ENCODE measurements around the gene CYTH3. TPM values are rescaled to one million over a fixed set of nuclear protein-coding genes. Genes with fewer than 3 reads are reported as not detected.

The CYTH3 gene
- total and polyA plus RNA-seq, 2 experiments from 2014 or later = 11.9 to 15.7 TPM

DNA sequence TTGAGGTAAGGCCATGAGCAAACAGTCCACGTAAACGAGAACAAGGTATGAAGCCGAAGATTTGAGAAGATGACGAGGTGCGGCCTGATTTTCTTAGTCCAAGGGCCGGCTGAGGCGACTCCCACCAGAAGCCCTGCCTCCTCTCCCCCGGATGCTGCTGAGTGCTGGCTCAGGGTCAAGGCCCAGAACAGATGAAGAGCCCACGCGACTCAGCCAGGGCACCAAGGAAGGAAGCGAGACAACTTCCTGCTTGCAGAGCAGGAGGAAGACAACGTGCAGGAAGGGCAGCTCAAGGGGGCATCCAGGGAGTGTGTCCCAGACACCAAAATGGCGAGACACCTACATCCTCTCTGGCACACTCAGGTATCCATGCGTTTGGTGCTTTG is 99.5 kb downstream of the CYTH3 start:
- Histone ChIP-seq H3K4me2 (no peak overlapping the region), H3K9me3 (ENCODE audit: low read depth) (no peaks in the 10 kb centered on the region), H3K4me1 (ENCODE audit: insufficient read depth) (no peaks in the 10 kb centered on the region), H2AFZ (no peak overlapping the region), H3K9me2 (replicated peaks; ENCODE audit: insufficient read depth) (no peaks in the 10 kb centered on the region), H3K27ac (no peak overlapping the region), H3K36me3 (replicated peaks; ENCODE audit: insufficient read depth, low read depth) (no peaks in the 10 kb centered on the region), H3K4me3 (no peak overlapping the region), H4K20me1 (ENCODE audit: insufficient read depth, poor library complexity, severe bottlenecking) (no peaks in the 10 kb centered on the region), H3K27me3 (no peaks in the 10 kb centered on the region), H3K79me2 (no peaks in the 10 kb centered on the region)
- TF ChIP-seq, protein P1, sequence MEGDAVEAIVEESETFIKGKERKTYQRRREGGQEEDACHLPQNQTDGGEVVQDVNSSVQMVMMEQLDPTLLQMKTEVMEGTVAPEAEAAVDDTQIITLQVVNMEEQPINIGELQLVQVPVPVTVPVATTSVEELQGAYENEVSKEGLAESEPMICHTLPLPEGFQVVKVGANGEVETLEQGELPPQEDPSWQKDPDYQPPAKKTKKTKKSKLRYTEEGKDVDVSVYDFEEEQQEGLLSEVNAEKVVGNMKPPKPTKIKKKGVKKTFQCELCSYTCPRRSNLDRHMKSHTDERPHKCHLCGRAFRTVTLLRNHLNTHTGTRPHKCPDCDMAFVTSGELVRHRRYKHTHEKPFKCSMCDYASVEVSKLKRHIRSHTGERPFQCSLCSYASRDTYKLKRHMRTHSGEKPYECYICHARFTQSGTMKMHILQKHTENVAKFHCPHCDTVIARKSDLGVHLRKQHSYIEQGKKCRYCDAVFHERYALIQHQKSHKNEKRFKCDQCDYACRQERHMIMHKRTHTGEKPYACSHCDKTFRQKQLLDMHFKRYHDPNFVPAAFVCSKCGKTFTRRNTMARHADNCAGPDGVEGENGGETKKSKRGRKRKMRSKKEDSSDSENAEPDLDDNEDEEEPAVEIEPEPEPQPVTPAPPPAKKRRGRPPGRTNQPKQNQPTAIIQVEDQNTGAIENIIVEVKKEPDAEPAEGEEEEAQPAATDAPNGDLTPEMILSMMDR (IDR thresholded peaks at IDR 0.05; ENCODE audit: poor library complexity) = no peak
- no peak for TF ChIP-seq EZH2 (IDR thresholded peaks at IDR 0.05; ENCODE audit: borderline replicate concordance)
- TF ChIP-seq EZH2phosphoT487 (IDR thresholded peaks at IDR 0.05; ENCODE audit: low read depth, severe bottlenecking, unreplicated experiment) = no peak
- 94% methylated on average over 14 of the region's 14 CpGs for WGBS (ENCODE audit: low lambda C conversion rate, missing lambda C conversion rate)
- DNase-seq (ENCODE audit: low spot score) = no peak

DNA sequence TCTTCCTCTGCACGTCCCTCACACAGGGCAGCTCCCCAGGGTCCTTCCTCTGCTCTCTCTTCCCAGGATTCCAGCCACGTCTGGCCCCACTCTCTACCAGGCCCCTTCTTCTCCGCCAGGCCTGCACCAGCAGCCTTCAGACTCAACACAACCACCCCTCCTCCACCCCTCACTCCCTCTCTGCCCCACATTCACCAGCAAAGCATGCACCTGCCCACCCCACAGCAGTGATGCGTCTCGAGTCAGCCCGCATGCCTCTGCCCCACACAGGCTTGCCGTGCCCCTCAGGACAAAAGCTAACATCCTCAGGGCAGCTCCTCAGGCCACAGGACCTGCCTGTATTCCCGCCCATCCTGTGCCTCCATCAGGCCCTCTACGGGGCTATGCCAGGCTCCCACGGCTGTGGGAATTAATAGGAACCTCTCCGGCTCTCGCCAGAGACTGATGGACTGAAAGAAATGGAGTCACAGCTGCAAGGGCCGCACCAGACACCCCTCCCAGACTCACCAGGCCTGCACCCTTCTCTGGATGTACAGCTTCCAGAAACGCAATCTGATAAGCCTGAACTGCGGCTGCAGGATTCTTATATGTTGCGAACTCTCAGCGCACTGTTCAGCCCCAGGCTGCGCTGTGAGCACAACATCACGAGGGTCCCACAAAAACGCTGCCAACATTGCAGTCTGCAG is 100.1 kb downstream of the CYTH3 start:
- TF ChIP-seq EZH2 (IDR thresholded peaks at IDR 0.05; ENCODE audit: borderline replicate concordance) = no peak
- TF ChIP-seq, protein P1 (IDR thresholded peaks at IDR 0.05; ENCODE audit: poor library complexity) = no peak
- TF ChIP-seq EZH2phosphoT487 (IDR thresholded peaks at IDR 0.05; ENCODE audit: low read depth, severe bottlenecking, unreplicated experiment) = no peak
- no peak overlapping the region for H3K27ac ChIP-seq
- no peak overlapping the region for H3K4me3 ChIP-seq
- no peak overlapping the region for H2AFZ ChIP-seq
- H3K4me2 ChIP-seq = no peak overlapping the region
- DNase-seq (ENCODE audit: low spot score) = no peak
- no peaks in the 10 kb centered on the region for H3K9me2 ChIP-seq (replicated peaks; ENCODE audit: insufficient read depth)
- no peaks in the 10 kb centered on the region for H3K79me2 ChIP-seq
- H3K27me3 ChIP-seq = no peaks in the 10 kb centered on the region
- H3K4me1 ChIP-seq (ENCODE audit: insufficient read depth) = no peaks in the 10 kb centered on the region
- no peaks in the 10 kb centered on the region for H3K9me3 ChIP-seq (ENCODE audit: low read depth)
- 87% methylated on average over 20 of the region's 20 CpGs for WGBS (ENCODE audit: low lambda C conversion rate, missing lambda C conversion rate)
- no peaks in the 10 kb centered on the region for H3K36me3 ChIP-seq (replicated peaks; ENCODE audit: insufficient read depth, low read depth)
- H4K20me1 ChIP-seq (ENCODE audit: insufficient read depth, poor library complexity, severe bottlenecking) = no peaks in the 10 kb centered on the region

DNA sequence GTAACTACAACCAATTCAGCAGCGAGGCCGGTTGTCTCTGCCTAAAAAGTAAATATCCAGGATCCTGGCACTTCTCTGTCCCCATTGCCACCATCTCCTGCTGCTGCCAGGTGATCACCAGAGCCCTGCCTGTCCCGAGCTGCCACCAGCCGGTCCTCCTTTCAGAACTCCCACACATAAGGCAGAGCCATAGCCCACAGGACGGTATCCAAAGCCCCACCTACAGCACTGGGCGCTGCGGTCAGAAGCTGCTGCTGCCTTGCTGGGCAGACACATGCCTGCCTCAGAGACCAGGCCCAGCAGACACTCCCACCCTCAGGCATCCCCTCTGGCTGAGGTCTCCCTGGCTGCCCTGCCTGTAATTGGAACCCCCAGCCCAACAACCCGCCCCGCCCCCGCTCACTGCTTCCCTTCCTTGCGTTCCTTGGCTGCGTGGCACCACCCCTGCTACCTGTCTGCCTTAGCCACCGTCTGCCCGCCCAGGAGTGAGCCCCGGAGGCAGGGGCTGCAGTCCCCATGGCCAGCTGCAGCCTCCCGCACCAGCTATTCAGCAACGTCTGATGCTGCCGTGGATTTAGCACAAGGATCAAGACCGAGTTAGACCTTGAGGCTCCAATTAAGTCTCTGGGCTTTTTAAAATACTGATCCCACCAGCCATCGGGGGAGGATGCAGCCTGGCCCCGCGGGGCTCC is 100.7 kb downstream of the CYTH3 start:
- Histone ChIP-seq H3K27ac (no peak overlapping the region), H2AFZ (no peak overlapping the region), H3K36me3 (replicated peaks; ENCODE audit: insufficient read depth, low read depth) (no peaks in the 10 kb centered on the region), H3K79me2 (no peaks in the 10 kb centered on the region), H3K4me1 (ENCODE audit: insufficient read depth) (no peaks in the 10 kb centered on the region), H3K9me3 (ENCODE audit: low read depth) (no peaks in the 10 kb centered on the region), H3K27me3 (no peaks in the 10 kb centered on the region), H4K20me1 (ENCODE audit: insufficient read depth, poor library complexity, severe bottlenecking) (no peaks in the 10 kb centered on the region), H3K4me2 (no peak overlapping the region), H3K4me3 (no peak overlapping the region), H3K9me2 (replicated peaks; ENCODE audit: insufficient read depth) (no peaks in the 10 kb centered on the region)
- TF ChIP-seq EZH2phosphoT487 (IDR thresholded peaks at IDR 0.05; ENCODE audit: low read depth, severe bottlenecking, unreplicated experiment) (no peak), EZH2 (IDR thresholded peaks at IDR 0.05; ENCODE audit: borderline replicate concordance) (no peak)
- TF ChIP-seq, protein P1 (IDR thresholded peaks at IDR 0.05; ENCODE audit: poor library complexity) = no peak
- DNase-seq (ENCODE audit: low spot score) = no peak
- WGBS (ENCODE audit: low lambda C conversion rate, missing lambda C conversion rate) = 64% methylated on average over 22 of the region's 22 CpGs

Data from hepatocyte (in vitro differentiated cells).